GM23338 (cell line): ENCODE results near the gene SCGB1D2. TPM values are rescaled to one million over a fixed set of nuclear protein-coding genes. Genes with fewer than 3 reads are reported as not detected.

Experiments
- JUNB ChIP-seq: IDR thresholded peaks from one replicate; pipeline ENCODE4 v1.6.1; 2016; ENCODE audit warnings: antibody characterized with exemption; ENCODE audit not compliant: unreplicated experiment
- NANOG ChIP-seq: IDR thresholded peaks from 2 replicates; pipeline ENCODE4 v1.6.1; 2016; ENCODE audit warnings: antibody characterized with exemption, borderline replicate concordance
- POLR2AphosphoS5 ChIP-seq: IDR thresholded peaks from 2 replicates; pipeline ENCODE4 v1.6.1; 2016; ENCODE audit warnings: antibody characterized with exemption, low read depth
- STAT1 ChIP-seq: IDR thresholded peaks from one replicate; pipeline ENCODE4 v1.6.1; 2016; ENCODE audit warnings: antibody characterized with exemption; ENCODE audit not compliant: unreplicated experiment
- ZNF331 ChIP-seq: fragments of 250-450 bp; sonication (Bioruptor Pico); IDR thresholded peaks from 2 replicates; pipeline ENCODE4 v1.5.0; 2020; ENCODE audit warnings: low read depth, mild to moderate bottlenecking, moderate library complexity
- polyA plus RNA-seq: library from polyadenylated mRNA; unstranded; fragments of >200 nt; fragmentation: Nextera tagmentation; extraction: Ambion mirVana; gene quantifications from 2 replicates; pipeline ENCODE4 v1.2.1, GENCODE V29; 2016
- total RNA-seq: library from RNA; depleted of rRNA; stranded (reverse); fragments of >200 nt; shearing (Covaris generic); gene quantifications from 2 replicates; pipeline ENCODE4 v1.2.3, GENCODE V29; 2014
- TF ChIP-seq, protein P1 (sequence below): fragments of 250-450 bp; sonication (Bioruptor Pico); IDR thresholded peaks from 2 replicates; pipeline ENCODE4 v1.5.0; 2020; ENCODE audit warnings: mild to moderate bottlenecking, moderate library complexity
- TF ChIP-seq, protein P2 (sequence below): IDR thresholded peaks from one replicate; pipeline ENCODE4 v1.6.1; 2018; ENCODE audit warnings: antibody characterized with exemption; ENCODE audit not compliant: unreplicated experiment

Gene SCGB1D2
- total and polyA plus RNA-seq, 2 experiments from 2014 or later, result not detected

DNA sequence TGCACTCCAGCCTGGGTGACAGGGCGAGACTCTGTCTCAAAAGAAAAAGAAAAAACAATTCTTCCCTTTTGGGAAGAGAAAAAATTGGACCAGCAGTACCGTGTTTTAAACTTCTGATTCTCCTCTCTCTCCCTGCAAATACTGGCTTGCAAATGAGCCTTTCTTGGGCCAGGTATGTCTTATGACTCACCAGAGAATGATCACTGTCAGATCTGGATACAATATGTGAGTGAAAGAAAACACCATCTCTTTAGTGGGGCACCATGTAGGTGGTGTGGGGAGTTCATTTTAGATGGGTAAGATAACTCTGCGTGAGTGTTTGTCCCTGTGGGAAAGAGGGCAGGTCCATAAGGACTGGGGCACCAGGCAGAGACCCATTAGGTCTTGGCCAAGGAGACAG is 25.5 kb downstream of the SCGB1D2 start (continued):
- TF ChIP-seq, protein P1, sequence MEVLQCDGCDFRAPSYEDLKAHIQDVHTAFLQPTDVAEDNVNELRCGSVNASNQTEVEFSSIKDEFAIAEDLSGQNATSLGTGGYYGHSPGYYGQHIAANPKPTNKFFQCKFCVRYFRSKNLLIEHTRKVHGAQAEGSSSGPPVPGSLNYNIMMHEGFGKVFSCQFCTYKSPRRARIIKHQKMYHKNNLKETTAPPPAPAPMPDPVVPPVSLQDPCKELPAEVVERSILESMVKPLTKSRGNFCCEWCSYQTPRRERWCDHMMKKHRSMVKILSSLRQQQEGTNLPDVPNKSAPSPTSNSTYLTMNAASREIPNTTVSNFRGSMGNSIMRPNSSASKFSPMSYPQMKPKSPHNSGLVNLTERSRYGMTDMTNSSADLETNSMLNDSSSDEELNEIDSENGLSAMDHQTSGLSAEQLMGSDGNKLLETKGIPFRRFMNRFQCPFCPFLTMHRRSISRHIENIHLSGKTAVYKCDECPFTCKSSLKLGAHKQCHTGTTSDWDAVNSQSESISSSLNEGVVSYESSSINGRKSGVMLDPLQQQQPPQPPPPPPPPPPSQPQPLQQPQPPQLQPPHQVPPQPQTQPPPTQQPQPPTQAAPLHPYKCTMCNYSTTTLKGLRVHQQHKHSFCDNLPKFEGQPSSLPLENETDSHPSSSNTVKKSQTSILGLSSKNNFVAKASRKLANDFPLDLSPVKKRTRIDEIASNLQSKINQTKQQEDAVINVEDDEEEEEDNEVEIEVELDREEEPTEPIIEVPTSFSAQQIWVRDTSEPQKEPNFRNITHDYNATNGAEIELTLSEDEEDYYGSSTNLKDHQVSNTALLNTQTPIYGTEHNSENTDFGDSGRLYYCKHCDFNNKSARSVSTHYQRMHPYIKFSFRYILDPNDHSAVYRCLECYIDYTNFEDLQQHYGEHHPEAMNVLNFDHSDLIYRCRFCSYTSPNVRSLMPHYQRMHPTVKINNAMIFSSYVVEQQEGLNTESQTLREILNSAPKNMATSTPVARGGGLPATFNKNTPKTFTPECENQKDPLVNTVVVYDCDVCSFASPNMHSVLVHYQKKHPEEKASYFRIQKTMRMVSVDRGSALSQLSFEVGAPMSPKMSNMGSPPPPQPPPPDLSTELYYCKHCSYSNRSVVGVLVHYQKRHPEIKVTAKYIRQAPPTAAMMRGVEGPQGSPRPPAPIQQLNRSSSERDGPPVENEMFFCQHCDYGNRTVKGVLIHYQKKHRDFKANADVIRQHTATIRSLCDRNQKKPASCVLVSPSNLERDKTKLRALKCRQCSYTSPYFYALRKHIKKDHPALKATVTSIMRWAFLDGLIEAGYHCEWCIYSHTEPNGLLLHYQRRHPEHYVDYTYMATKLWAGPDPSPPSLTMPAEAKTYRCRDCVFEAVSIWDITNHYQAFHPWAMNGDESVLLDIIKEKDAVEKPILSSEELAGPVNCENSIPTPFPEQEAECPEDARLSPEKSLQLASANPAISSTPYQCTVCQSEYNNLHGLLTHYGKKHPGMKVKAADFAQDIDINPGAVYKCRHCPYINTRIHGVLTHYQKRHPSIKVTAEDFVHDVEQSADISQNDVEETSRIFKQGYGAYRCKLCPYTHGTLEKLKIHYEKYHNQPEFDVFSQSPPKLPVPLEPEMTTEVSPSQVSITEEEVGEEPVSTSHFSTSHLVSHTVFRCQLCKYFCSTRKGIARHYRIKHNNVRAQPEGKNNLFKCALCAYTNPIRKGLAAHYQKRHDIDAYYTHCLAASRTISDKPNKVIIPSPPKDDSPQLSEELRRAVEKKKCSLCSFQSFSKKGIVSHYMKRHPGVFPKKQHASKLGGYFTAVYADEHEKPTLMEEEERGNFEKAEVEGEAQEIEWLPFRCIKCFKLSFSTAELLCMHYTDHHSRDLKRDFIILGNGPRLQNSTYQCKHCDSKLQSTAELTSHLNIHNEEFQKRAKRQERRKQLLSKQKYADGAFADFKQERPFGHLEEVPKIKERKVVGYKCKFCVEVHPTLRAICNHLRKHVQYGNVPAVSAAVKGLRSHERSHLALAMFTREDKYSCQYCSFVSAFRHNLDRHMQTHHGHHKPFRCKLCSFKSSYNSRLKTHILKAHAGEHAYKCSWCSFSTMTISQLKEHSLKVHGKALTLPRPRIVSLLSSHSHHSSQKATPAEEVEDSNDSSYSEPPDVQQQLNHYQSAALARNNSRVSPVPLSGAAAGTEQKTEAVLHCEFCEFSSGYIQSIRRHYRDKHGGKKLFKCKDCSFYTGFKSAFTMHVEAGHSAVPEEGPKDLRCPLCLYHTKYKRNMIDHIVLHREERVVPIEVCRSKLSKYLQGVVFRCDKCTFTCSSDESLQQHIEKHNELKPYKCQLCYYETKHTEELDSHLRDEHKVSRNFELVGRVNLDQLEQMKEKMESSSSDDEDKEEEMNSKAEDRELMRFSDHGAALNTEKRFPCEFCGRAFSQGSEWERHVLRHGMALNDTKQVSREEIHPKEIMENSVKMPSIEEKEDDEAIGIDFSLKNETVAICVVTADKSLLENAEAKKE, result no peak
- no peak for TF ChIP-seq POLR2AphosphoS5
- no peak for TF ChIP-seq ZNF331
- TF ChIP-seq, protein P2, sequence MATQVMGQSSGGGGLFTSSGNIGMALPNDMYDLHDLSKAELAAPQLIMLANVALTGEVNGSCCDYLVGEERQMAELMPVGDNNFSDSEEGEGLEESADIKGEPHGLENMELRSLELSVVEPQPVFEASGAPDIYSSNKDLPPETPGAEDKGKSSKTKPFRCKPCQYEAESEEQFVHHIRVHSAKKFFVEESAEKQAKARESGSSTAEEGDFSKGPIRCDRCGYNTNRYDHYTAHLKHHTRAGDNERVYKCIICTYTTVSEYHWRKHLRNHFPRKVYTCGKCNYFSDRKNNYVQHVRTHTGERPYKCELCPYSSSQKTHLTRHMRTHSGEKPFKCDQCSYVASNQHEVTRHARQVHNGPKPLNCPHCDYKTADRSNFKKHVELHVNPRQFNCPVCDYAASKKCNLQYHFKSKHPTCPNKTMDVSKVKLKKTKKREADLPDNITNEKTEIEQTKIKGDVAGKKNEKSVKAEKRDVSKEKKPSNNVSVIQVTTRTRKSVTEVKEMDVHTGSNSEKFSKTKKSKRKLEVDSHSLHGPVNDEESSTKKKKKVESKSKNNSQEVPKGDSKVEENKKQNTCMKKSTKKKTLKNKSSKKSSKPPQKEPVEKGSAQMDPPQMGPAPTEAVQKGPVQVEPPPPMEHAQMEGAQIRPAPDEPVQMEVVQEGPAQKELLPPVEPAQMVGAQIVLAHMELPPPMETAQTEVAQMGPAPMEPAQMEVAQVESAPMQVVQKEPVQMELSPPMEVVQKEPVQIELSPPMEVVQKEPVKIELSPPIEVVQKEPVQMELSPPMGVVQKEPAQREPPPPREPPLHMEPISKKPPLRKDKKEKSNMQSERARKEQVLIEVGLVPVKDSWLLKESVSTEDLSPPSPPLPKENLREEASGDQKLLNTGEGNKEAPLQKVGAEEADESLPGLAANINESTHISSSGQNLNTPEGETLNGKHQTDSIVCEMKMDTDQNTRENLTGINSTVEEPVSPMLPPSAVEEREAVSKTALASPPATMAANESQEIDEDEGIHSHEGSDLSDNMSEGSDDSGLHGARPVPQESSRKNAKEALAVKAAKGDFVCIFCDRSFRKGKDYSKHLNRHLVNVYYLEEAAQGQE, result no peak
- no peak for TF ChIP-seq NANOG
- no peak for TF ChIP-seq JUNB
- no peak for TF ChIP-seq STAT1
